NCI-H1930 (cell line): ENCODE data around the gene MSRB3.

Source experiments
- DNase-seq, 2 experiments: peaks; one replicate each; lab custom pipeline; 2025; lab: John Stamatoyannopoulos, UW

MSRB3 gene

GRCh38 chr12:65325183-65325582 lies 46.7 kb downstream of the MSRB3 start:
- DNase-seq: no peak

DNA sequence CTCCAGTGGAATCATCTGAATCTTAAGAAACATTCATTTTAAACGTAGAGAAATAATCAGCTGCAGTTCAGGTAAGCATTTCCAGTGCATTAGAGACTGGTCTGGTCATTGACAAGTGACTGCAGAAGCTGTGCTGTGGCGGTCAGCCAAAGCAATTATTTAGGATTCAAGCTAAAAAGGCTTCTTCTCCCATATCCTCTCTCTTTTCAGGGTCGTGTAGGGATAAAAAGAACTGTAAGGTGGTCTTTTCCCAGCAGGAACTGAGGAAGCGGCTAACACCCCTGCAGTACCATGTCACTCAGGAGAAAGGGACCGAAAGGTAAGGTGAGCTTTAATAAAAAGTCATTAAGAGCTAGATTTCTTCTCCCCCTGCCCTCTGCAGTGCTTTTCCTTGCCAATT lies 48.1 kb downstream of the MSRB3 start:
- no peak for DNase-seq

DNA sequence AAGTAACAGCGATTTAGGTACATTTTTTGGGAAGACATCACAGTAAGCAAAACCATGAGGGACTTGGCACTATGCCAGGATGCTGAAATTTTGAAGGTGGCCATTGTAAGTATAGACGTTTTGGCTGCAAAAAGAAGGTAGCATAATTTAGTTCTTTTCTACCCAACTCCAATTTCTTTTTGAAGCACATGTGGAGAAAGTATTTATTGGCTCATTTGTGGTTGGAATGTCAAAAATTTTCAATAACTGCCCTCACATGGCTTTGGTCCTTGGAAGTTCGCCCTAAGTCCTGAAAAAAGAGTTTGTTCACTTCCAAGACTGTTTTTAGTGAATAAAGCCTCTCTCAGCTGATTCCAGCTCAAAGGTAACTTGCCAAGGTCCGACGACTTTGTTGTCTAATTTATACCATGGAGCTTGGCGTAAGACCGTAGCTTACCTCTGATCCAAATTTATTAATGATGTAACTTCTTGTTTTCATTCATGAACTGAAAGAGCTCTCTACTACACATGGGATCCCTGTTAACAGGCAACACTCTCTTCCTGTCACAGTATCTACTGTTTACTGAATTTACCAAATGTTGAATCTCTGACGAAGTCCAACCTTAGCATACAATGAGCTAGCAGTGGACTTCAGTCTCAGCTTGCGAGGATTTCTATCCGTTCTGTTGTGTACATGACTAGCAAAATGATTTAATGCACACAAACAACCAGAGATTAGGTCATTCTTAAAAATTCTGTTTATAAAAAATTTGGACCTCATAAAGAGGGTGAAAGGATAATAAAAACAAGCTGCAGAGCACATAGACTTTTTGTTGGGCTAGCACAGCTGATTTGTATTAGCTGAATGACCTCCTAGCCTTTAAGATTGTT lies 49.0 kb downstream of the MSRB3 start:
- DNase-seq: no peak

- DNase-seq: no peak
Measured at GRCh38 chr12:65329721-65330120, 51.2 kb downstream of the MSRB3 start.

DNA sequence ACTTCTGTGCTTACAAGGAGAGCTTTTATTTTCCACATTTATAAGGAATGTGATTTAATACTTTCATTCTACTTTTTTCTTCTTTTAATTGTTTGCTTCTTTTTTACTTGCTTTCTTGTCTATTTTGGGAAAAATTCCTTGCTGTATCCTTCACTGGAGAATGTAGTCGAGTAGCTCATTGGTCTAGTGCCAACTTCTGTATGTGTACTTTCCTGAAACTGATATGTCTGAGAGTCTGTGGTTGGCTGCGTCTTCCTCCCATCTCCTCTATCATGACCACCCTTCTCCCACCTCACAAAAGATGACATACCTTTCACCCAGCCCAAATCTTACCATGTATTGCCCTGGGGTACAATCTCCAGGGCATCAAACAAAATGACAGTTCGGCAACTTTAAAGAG lies 51.8 kb downstream of the MSRB3 start:
- no peak for DNase-seq

GRCh38 chr12:65331456-65331855 lies 53.0 kb downstream of the MSRB3 start:
- DNase-seq: no peak

DNA sequence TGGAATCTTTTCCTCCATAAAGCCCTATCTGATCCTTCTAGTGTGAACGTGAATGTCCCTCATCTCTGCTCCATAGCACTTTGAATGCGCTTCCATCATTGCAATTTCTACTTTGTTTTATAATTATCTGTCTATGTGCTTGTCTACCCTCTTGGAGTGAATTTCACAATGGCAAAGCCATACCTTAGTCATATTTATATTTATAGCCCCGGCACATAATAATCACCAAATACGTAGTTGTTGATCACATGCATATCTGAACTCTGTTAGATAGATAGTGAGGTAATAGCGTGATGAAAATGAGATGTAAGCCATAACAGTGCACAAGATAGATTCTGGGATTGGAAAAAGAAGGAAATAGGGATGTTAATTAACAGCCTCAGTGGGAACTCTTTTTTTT lies 55.2 kb downstream of the MSRB3 start:
- DNase-seq: no peak

- DNase-seq: no peak
Measured at GRCh38 chr12:65334521-65334920, 56.0 kb downstream of the MSRB3 start.

DNA sequence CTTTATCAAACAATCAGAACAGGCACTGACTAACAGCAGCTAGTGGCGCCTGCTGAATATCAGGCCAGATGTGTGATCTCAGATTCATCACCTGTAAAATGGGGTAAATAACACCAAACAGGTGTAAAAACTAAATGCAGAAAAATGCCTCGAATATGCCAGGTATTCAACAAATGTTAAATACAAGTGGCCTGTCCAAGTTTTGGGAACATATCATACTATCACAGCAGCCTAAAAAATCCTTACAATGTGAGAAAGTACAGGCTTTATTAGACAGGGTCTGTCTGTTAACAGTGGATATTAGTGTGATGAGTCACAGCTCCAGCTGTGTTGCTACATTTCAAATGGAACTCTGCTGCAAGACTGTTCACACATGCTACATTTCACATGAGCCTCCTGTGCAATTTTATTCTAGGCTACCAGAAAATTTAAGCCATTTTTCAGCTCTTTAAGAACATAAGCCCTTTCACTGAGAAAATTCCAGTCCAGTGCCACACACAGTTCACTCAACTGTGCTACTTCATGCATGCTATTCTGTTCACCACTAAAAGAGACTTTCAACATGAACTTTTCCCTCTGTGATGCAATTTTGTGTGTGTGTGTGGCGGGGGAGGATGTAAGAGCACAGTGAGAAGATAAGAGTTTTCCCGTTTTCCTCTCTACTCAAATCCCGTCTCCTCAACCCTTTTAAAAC lies 56.7 kb downstream of the MSRB3 start:
- no peak for DNase-seq

GRCh38 chr12:65335981-65336380 lies 57.5 kb downstream of the MSRB3 start:
- DNase-seq: no peak

- no peak for DNase-seq
Measured at GRCh38 chr12:65339161-65339560, 60.7 kb downstream of the MSRB3 start.

- DNase-seq: no peak
Measured at GRCh38 chr12:65343230-65343629, 64.7 kb downstream of the MSRB3 start.

- DNase-seq: no peak
Measured at GRCh38 chr12:65343801-65344200, 65.3 kb downstream of the MSRB3 start.

GRCh38 chr12:65355461-65355860 lies 77.0 kb downstream of the MSRB3 start:
- no peak for DNase-seq

DNA sequence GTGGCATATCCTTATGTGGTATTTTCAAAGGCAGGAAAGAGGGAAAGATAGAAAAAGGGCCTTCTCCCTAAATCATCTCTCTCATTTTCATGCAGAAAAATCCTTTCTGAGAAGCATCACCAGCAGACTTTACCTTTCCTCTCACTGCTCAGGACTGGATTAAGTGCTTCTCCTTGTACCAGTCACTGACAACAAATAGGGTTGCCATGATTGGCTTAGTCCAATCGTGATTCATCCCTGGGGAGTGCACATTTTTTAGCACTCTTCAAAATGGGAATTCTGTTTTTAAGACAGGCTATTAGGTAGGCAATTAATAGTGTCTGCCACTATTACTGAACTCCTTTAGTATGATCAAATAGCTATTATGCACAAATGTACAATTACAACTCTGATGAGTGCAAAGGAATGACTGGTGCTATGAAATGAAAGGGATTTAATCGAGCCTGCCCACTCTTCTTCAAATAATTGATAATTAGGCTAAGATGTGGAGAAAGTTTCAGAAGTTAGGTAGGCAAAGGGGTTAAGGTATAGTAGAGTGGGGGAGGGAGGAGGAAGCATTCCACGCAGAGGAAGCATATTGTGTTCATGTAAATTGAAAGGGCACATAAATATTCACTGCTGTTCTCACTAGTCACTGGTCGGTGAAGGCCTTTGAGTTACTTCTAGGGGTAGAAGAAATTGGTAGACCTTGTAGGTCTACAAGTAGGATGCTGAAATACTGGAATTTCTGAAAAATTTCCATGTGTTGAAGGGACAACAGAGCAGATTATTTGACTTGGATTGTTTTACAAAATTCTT lies 84.0 kb downstream of the MSRB3 start:
- no peak for DNase-seq

- DNase-seq: no peak
Measured at GRCh38 chr12:65364046-65364445, 85.6 kb downstream of the MSRB3 start.

GRCh38 chr12:65367396-65367795 lies 88.9 kb downstream of the MSRB3 start:
- DNase-seq: no peak

DNA sequence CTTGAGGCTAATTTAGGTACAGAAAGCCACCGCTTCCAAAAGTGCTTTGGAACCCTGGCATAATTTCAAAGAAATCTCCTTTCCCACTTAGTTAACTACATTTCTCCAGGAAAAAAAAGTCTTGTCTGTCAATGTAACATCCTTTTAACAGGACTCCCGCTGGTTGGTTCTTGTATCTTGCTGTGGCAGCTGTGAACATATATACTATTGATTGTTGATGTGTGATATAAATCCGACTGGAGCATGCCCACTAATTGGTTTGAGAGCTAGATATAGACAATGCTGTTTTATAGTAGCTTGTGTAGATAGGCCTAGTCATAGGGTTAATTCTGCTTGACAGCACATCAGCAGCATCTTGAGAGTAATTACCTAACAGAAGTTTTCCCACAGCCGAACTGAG lies 89.6 kb downstream of the MSRB3 start:
- DNase-seq: no peak

DNA sequence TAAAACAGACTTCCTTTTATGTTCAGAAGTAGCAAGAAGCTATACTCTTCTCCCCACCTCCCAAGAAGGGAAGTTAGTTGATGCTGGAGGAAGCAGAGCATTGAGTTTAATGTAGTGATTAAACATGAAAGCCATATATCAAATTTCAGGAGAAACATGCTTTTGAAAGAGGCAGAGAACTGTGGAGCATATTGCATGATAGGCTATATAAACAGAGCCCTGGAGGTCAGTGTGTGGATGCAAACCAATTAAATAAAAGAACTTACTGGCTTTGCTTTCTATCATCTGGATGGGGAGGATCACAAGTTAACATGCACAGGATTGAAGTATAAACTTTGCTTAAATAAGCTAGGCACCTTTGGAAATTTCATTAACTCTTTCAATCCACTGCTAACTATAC lies 94.1 kb downstream of the MSRB3 start:
- no peak for DNase-seq

DNA sequence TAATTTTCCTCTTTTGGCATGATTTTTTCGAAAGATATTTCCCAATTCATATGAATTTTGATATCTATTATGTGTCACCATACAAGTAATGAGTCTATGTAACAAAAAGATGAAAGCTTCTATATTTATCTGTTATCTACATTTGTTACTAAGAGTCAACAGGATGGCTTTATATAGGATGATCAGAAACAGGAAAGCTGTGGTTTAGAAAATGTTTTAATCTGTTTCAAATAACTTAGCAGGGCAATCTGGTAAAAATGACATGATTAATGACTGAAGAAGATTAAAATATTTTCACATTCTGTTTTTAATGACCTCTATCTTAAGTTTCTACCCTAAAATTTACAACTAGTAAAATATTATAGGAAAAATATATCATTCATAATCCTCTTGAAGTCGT lies 105.8 kb downstream of the MSRB3 start:
- no peak for DNase-seq

DNA sequence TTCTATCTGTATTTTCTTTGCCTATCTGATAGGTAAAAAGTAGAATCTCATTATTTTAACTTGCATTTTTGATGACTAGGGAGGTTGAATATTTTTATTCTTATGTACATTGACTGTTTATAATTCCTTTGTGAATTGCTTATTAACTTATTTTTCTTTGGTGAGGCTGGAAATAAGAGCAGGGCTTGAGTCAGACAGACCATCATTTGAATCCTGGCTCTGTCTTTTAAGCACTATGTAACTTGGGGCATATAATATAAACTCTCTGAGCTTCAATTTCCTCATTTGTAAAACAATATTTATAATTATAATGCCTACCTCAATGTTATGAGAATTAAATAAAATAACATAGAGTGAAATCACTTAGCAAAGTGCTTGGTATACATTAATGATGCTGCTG lies 108.9 kb downstream of the MSRB3 start:
- DNase-seq: no peak

DNA sequence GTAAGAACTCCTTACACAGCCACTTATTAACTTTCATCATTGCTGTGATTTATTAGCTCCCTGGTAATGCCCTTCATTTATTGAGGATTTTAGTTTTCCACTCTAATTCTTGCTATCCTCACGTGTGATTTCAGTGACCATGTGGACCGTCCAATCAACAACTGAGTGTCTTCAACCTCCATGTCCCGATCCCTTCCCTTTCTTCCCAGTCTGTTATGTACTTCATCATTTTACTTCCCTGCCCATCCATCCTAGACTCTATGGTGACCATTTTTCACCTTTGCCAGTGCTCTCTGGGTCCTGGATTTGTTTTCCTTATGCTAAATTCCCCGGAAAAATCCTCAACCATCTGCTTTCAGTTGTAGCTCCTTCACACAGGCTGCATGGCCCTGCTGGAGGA lies 111.0 kb downstream of the MSRB3 start:
- no peak for DNase-seq

DNA sequence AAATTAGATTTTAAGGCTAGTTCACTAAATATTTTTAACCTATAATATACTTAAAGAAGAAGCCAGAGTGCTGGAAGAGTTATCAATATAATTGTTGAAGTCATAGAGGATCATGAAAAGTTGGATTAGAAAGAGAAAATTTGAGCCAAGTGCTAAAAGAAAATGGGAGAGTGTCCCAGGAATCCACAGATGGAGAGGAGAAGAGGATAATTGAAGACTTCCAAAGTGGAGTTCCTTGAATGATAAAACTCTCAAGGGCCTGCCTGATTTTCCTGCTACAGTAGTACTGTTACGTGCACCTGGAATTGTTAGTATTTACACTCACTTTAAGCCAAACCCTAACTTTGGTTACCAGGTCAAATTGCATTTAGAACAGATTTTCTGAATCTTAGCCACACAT lies 113.2 kb downstream of the MSRB3 start:
- DNase-seq: no peak
